Pancreas (tissue), 10 donors: ENCODE results near the gene TMEM131L. TPM values are rescaled to one million over a fixed set of nuclear protein-coding genes. Genes with fewer than 3 reads are reported as not detected.
A peak's percentile ranks its signal among the peaks of the same experiment; 100 is the strongest.

Experiments used
- ATAC-seq, 4 donors: fragments of 200-7000 bp; cut with Tn5 transposase; one replicate each; pipeline versions ENCODE4 v1.8.0 to v1.9.1; 2020; ENCODE audit warnings: mild to moderate bottlenecking in 4 of 4, moderate library complexity in 4 of 4
- DNase-seq, 6 donors: peaks; one replicate each; pipeline ENCODE4 v3.0.0-alpha.2; 2020
- FAIRE-seq: peaks from 2 replicates; lab custom pipeline; 2012; peaks lifted over from hg19 to GRCh38; lab: Jason Lieb, UNC
- H3K27ac ChIP-seq, 4 donors: fragments of 200-600 bp; sonication (generic); 1 replicate in 3 of 4; 2 replicates in 1 of 4; pipeline versions ENCODE4 v1.5.0 to v1.8.0; 2020
- H3K27me3 ChIP-seq, 4 donors: fragments of 200-600 bp; one replicate each; pipeline ENCODE4 v1.8.0; 2021
- H3K36me3 ChIP-seq, 3 donors: fragments of 200-600 bp; sonication (generic) in 1 of 3; one replicate each; pipeline versions ENCODE4 v1.5.0 to v1.8.0; 2020 to 2021
- H3K4me1 ChIP-seq, 3 donors: fragments of 200-600 bp; one replicate each; pipeline ENCODE4 v1.8.0; 2021
- H3K4me3 ChIP-seq, 4 donors: fragments of 200-600 bp; sonication (generic) in 2 of 4; one replicate each; pipeline versions ENCODE4 v1.5.0 to v1.8.0; 2020 to 2021
- H3K9me3 ChIP-seq, 4 donors: fragments of 200-600 bp; one replicate each; pipeline ENCODE4 v1.8.0; 2021
- WGBS, 2 donors: extraction: QIAGEN DNeasy Blood & Tissue Kit; methylation state at CpG; one replicate each; pipeline ENCODE4 v1.1.7; 2013; 5-methylcytosine and 5-hydroxymethylcytosine counted together
- intact Hi-C, 3 donors: fragments of 100-400 bp; cut with DNase I; formaldehyde crosslinking; loops; one replicate each; pipeline versions ENCODE4 v1.11.1 to v1.14.2; 2022
- polyA plus RNA-seq, 2 donors: library from polyadenylated mRNA; stranded (reverse); fragments of 200-250 nt; gene quantifications; one replicate each; pipeline ENCODE4 v1.2.3, GENCODE V29; 2013
- total RNA-seq, 6 donors: library from RNA; stranded (reverse); fragmentation: NEBNext Ultra II Directional in 4 of 6; extraction: Animal tissue kit (Norgen Biotek cat#: 25700) in 4 of 6; gene quantifications; one replicate each; pipeline versions ENCODE4 v1.2.1 to v1.2.4, GENCODE V29; 2021 to 2023
- TF ChIP-seq, protein P1 (sequence below), 4 donors: fragments of 200-600 bp; sonication (generic) in 3 of 4; IDR thresholded peaks; one replicate each; pipeline versions ENCODE4 v1.5.0 to v1.8.0; 2021; ENCODE audit warnings: antibody characterized with exemption in 4 of 4
- donor health status: healthy with polysubstance abuse.
- donor health status: DM: no; HTN: no; CAD: no; lungs with moderate emphysema.
- donor health status: DM: no; HTN: no; CAD: no.
- donor health status: control.
- donor health status: control.
- donor health status: Bipolar disorder and iron deficiency.
- donor health status: DM: yes; HTN: yes; CAD: no.
- donor health status: DM: no; HTN: no; CAD: no.
- donor health status: DM: no; HTN: no; CAD: no.
- donor health status: DM: yes; HTN: yes; CAD: no.

The TMEM131L gene
- total and polyA plus RNA-seq, 8 donors = 9.4 to 29.5 (median 20.1) TPM

DNA sequence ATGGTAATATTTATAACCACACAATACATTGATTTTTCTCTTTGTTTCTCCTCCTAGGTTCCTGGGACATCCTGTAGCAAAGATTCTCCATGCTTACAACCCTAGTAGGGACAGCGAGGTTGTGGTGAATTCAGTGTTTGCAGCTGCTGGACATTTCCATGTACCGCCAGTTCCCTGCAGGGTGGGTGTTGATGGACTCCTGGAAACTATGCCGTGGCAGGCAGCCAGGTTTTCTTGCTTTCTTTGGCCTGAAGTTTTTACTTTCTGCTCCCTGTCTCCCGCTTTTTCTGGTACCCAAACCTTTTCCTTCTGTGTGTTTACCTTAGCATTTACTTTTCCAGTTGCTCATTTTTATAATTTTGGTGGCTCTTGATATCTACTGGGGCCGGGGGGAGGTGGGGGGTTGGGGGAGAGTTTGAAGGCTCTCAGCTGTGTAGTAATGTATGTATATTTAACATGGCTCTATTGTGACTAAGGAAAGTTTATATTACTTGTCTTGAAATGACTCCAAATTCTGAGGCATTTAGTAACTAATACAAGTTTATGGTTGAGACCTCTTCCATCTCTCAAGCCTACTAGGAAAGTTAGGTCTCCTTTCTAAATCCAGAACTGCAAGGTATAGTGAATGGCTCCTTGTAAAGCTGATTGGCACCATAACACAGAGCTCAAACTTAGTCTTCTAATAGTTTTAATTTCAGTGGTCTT is 89.7 kb downstream of the TMEM131L start:
- DNase-seq (peak in 3 of 6 donors; percentile 57 to 81 (median 74)), FAIRE-seq (no peak), ATAC-seq (peak; percentile 40 to 82 (median 57))
- H3K27me3 ChIP-seq = no peaks in the 10 kb centered on the region
- 23 to 25% methylated on average over 5 of the region's 5 CpGs for WGBS, 2 donors
- no peak overlapping the region for H3K27ac ChIP-seq
- no peaks in the 10 kb centered on the region for H3K9me3 ChIP-seq
- TF ChIP-seq, protein P1, sequence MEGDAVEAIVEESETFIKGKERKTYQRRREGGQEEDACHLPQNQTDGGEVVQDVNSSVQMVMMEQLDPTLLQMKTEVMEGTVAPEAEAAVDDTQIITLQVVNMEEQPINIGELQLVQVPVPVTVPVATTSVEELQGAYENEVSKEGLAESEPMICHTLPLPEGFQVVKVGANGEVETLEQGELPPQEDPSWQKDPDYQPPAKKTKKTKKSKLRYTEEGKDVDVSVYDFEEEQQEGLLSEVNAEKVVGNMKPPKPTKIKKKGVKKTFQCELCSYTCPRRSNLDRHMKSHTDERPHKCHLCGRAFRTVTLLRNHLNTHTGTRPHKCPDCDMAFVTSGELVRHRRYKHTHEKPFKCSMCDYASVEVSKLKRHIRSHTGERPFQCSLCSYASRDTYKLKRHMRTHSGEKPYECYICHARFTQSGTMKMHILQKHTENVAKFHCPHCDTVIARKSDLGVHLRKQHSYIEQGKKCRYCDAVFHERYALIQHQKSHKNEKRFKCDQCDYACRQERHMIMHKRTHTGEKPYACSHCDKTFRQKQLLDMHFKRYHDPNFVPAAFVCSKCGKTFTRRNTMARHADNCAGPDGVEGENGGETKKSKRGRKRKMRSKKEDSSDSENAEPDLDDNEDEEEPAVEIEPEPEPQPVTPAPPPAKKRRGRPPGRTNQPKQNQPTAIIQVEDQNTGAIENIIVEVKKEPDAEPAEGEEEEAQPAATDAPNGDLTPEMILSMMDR (IDR thresholded peaks at IDR 0.05) = no peak
- H3K4me3 ChIP-seq = no peak overlapping the region
- H3K36me3 ChIP-seq = peaks cover 0 to 4% (median 0%) of the 10 kb centered on the region in 3 donors
- intact Hi-C loops = no loop called here
- peaks cover 13 to 14% (median 14%) of the 10 kb centered on the region in 3 donors for H3K4me1 ChIP-seq

DNA sequence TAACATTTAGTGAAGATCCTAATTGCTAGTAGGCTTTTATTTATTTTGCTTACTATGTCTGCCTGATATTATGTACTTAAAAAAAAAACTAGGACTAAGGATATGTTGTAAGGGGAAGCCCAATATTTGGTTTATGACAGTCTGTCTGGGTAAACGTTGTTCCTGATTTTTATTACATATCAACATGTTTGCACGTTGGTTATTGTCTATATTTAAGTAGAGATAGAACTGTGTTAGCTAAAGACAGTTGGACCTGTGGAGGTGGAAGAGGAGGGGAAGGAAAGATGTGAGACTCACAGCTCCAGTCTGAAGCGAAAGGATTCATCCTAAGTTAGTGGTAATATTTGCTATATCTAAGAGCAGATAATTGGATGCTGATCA is 90.3 kb downstream of the TMEM131L start:
- peaks cover 13 to 14% (median 14%) of the 10 kb centered on the region in 3 donors for H3K4me1 ChIP-seq
- DNase-seq (no peak), ATAC-seq (no peak), FAIRE-seq (no peak)
- H3K36me3 ChIP-seq = peaks cover 0 to 7% (median 0%) of the 10 kb centered on the region in 3 donors
- TF ChIP-seq, protein P1 (IDR thresholded peaks at IDR 0.05) = no peak
- WGBS, 2 donors = 51 to 56% methylated on average over 3 of the region's 3 CpGs
- H3K27me3 ChIP-seq = no peaks in the 10 kb centered on the region
- intact Hi-C loops = no loop called here
- H3K4me3 ChIP-seq = no peak overlapping the region
- H3K9me3 ChIP-seq = no peaks in the 10 kb centered on the region
- H3K27ac ChIP-seq = no peak overlapping the region

DNA sequence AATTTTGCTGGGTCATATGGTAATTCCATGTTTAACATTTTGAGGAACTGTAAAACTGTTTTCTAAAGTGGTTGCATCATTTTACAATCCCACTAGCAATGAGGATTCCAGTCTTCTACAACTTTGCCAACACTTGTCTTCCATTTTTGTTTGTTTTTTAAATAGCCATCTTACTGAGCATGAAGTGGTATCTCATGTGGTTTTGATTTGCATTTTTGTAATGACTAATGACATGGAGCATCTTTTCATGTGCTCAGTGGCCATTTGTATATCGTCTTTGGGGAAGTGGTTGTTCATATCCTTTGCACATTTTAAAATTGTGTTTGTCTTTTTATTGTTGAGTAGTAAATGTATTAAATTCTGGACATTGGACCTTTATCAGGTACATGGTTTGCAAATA is 94.7 kb downstream of the TMEM131L start:
- Histone ChIP-seq H3K27ac (no peak overlapping the region), H3K4me1 (peaks cover 9 to 16% (median 12%) of the 10 kb centered on the region in 3 donors), H3K4me3 (no peak overlapping the region), H3K9me3 (no peaks in the 10 kb centered on the region), H3K36me3 (peaks cover 0 to 7% (median 0%) of the 10 kb centered on the region in 3 donors), H3K27me3 (no peaks in the 10 kb centered on the region)
- FAIRE-seq (no peak), DNase-seq (no peak), ATAC-seq (no peak)
- TF ChIP-seq, protein P1 (IDR thresholded peaks at IDR 0.05) = no peak
- intact Hi-C loops = no loop called here
- WGBS, 2 donors = 94 to 100% methylated on average over 1 of the region's 1 CpG

DNA sequence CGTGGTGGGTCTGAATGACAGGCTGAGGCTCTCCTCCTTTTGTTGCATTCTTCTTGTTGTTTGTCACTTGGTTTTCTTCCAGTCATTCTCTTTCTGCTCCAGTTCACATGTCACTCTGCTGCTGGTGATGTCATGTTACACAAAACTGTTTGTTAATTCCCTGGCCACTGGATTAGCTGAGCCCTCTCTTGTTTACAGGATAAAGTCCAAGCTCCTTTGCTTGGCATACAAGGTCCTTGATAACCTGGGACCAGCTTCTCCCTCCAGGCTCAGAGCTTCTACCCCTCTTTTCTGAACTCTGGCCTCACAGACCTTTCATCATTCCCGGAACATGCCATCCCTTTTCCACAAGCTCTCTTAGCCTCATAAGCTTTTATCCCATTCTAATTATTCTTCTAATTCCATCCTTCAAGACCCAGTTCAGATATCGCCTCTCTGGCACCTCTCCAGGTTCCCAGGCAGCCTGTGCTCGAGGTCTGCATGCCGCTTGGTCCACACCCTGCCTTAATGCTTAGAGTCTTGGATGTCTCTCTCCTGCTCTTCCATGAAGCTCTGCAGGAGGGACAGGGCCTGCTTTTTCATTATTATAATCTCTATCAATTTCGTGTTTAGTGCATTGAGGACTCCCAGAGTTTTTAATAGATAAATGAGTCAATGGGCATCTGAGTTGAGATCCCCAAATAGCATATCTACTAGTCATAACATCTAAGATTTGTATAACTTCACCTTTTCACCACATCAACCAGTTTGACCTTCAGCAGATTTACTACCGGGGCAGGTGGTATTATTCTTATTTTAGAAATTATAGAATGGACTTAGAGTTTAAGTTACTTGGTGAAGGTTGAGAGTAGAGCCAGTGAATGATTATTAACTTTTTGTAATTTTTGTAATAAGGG is 98.7 kb downstream of the TMEM131L start:
- WGBS, 2 donors = 30 to 33% methylated on average over 7 of the region's 7 CpGs
- Histone ChIP-seq H3K27me3 (no peaks in the 10 kb centered on the region), H3K9me3 (no peaks in the 10 kb centered on the region), H3K27ac (peak overlapping the region in 3 of 4 donors; percentile 9 to 73 (median 71)), H3K36me3 (peaks cover 0 to 7% (median 0%) of the 10 kb centered on the region in 3 donors), H3K4me1 (peaks cover 28 to 49% (median 32%) of the 10 kb centered on the region in 3 donors), H3K4me3 (no peak overlapping the region)
- intact Hi-C loops = no loop called here
- peak; percentile 90 to 94 (median 92) for ATAC-seq
- FAIRE-seq = no peak
- peak in 5 of 6 donors; percentile 59 to 77 (median 67) for DNase-seq
- TF ChIP-seq, protein P1 (IDR thresholded peaks at IDR 0.05) = no peak
